Adrenal gland (tissue), 12 donors: ENCODE measurements around the gene BSN. TPM values are rescaled to one million over a fixed set of nuclear protein-coding genes. Genes with fewer than 3 reads are reported as not detected.

ENCODE experiments used
- DNase-seq, 7 donors: peaks; one replicate each; pipeline ENCODE4 v3.0.0-alpha.2; 2019 to 2020
- H3K27ac ChIP-seq, 5 donors: fragments of 200-600 bp; sonication (generic) in 4 of 5; 1 replicate in 3 of 5; 2 replicates in 2 of 5; pipeline versions ENCODE4 v1.5.1 to v1.8.0; 2016 to 2020; ENCODE audit warnings: mild to moderate bottlenecking in 1 of 5
- H3K27me3 ChIP-seq: fragments of 200-600 bp; 2 replicates; pipeline ENCODE4 v1.8.0; 2021
- H3K36me3 ChIP-seq, 2 donors: fragments of 200-600 bp; replicated peaks in 1 of 2; 1 replicate in 1 of 2; 2 replicates in 1 of 2; pipeline versions ENCODE4 v1.5.1 to v1.8.0; 2018 to 2022
- H3K4me1 ChIP-seq, 2 donors: fragments of 200-600 bp; replicated peaks in 1 of 2; 1 replicate in 1 of 2; 2 replicates in 1 of 2; pipeline versions ENCODE4 v1.5.1 to v1.8.0; 2018 to 2021
- H3K4me3 ChIP-seq, 4 donors: fragments of 200-600 bp; sonication (generic) in 3 of 4; one replicate each; pipeline ENCODE4 v1.5.1; 2016 to 2018
- H3K9me3 ChIP-seq, 3 donors: fragments of 200-600 bp; sonication (generic) in 1 of 3; replicated peaks in 1 of 3; 1 replicate in 2 of 3; 2 replicates in 1 of 3; pipeline versions ENCODE4 v1.5.1 to v1.8.0; 2016 to 2021
- POLR2A ChIP-seq, 2 donors: fragments of 450-650 bp; IDR thresholded peaks; one replicate each; pipeline ENCODE4 v1.6.1; 2017; ENCODE audit warnings: antibody characterized with exemption in 2 of 2, mild to moderate bottlenecking in 2 of 2, moderate library complexity in 1 of 2
- WGBS, 4 donors: extraction: QIAGEN DNeasy Blood & Tissue Kit in 2 of 4; methylation state at CpG; one replicate each; pipeline versions ENCODE4 v1.1.5 to v1.1.7; 2013 to 2017; 5-methylcytosine and 5-hydroxymethylcytosine counted together
- intact Hi-C, 2 donors: fragments of 100-400 bp; cut with DNase I; formaldehyde crosslinking; loops; one replicate each; pipeline versions ENCODE4 v1.14.1 to v1.15.0; 2022 to 2023
- polyA plus RNA-seq, 3 donors: library from polyadenylated mRNA; stranded (reverse); fragments of 200-250 nt in 2 of 3; fragments of 350-450 nt in 1 of 3; fragmentation: Illumina TruSeq in 1 of 3; extraction: RNeasy Lipid Tissue Mini Kit (QIAGEN cat#74804) in 1 of 3; gene quantifications; one replicate each; pipeline ENCODE4 v1.2.3, GENCODE V29; 2013 to 2014
- total RNA-seq, 9 donors: library from RNA; depleted of rRNA in 4 of 9; stranded (reverse); fragments of >200 nt in 4 of 9; fragments of 120-200 nt in 1 of 9; fragmentation: NEBNext Ultra II Directional in 1 of 9; extraction: Animal tissue kit (Norgen Biotek cat#: 25700) in 1 of 9; gene quantifications; one replicate each; pipeline versions ENCODE4 v1.1.0 to v1.2.4, GENCODE V29; 2013 to 2023
- TF ChIP-seq, protein P1 (sequence below), 6 experiments: fragments of 450-650 bp in 4 of 6; fragments of 200-600 bp in 2 of 6; sonication (generic) in 1 of 6; IDR thresholded peaks; 1 replicate in 5 of 6; 2 replicates in 1 of 6; pipeline versions ENCODE4 v1.5.1 to v1.8.0; 2016 to 2021; ENCODE audit warnings: antibody characterized with exemption in 6 of 6, mild to moderate bottlenecking in 2 of 6, moderate library complexity in 1 of 6
- donor health status: healthy with polysubstance abuse.
- donor health status: Bipolar disorder and iron deficiency.
- donor health status: DM: yes; HTN: yes; CAD: no.
- donor health status: DM: no; HTN: no; CAD: no.
- donor health status: DM: no; HTN: no; CAD: no.
- donor health status: DM: yes; HTN: yes; CAD: no.

Gene BSN
- total and polyA plus RNA-seq, 12 donors, result 0.27 to 4.6 (median 1.5) TPM

DNA sequence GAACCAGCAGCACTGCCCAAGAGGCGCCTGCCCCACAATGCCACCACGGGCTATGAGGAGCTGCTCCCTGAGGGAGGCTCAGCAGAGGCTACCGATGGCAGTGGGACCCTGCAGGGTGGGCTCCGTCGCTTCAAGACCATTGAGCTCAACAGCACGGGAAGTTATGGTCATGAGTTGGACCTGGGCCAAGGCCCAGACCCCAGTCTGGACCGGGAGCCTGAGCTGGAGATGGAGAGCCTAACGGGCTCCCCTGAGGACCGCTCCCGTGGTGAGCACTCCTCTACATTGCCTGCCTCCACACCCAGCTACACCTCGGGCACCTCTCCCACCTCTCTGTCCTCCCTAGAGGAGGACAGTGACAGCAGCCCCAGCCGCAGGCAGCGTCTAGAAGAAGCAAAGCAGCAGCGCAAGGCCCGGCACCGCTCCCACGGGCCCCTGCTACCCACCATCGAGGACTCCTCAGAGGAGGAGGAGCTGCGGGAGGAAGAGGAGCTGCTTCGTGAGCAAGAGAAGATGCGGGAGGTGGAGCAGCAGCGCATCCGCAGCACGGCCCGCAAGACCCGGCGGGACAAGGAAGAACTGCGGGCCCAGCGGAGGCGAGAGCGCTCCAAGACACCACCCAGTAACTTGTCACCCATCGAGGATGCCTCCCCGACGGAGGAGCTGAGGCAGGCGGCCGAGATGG lies 98.1 kb downstream of the BSN start:
- no peaks in the 10 kb centered on the region for H3K36me3 ChIP-seq
- intact Hi-C loops, result no loop called here
- H3K27me3 ChIP-seq, result no peaks in the 10 kb centered on the region
- H3K27ac ChIP-seq, result no peak overlapping the region
- DNase-seq, result no peak
- no peaks in the 10 kb centered on the region for H3K9me3 ChIP-seq
- 91 to 94% (median 93%) methylated on average over 21 to 36 of the region's 36 CpGs for WGBS, 4 donors
- TF ChIP-seq, protein P1, sequence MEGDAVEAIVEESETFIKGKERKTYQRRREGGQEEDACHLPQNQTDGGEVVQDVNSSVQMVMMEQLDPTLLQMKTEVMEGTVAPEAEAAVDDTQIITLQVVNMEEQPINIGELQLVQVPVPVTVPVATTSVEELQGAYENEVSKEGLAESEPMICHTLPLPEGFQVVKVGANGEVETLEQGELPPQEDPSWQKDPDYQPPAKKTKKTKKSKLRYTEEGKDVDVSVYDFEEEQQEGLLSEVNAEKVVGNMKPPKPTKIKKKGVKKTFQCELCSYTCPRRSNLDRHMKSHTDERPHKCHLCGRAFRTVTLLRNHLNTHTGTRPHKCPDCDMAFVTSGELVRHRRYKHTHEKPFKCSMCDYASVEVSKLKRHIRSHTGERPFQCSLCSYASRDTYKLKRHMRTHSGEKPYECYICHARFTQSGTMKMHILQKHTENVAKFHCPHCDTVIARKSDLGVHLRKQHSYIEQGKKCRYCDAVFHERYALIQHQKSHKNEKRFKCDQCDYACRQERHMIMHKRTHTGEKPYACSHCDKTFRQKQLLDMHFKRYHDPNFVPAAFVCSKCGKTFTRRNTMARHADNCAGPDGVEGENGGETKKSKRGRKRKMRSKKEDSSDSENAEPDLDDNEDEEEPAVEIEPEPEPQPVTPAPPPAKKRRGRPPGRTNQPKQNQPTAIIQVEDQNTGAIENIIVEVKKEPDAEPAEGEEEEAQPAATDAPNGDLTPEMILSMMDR (IDR thresholded peaks at IDR 0.05), result no peak
- TF ChIP-seq POLR2A (IDR thresholded peaks at IDR 0.05), result no peak
- no peak overlapping the region for H3K4me3 ChIP-seq
- H3K4me1 ChIP-seq, result no peaks in the 10 kb centered on the region

DNA sequence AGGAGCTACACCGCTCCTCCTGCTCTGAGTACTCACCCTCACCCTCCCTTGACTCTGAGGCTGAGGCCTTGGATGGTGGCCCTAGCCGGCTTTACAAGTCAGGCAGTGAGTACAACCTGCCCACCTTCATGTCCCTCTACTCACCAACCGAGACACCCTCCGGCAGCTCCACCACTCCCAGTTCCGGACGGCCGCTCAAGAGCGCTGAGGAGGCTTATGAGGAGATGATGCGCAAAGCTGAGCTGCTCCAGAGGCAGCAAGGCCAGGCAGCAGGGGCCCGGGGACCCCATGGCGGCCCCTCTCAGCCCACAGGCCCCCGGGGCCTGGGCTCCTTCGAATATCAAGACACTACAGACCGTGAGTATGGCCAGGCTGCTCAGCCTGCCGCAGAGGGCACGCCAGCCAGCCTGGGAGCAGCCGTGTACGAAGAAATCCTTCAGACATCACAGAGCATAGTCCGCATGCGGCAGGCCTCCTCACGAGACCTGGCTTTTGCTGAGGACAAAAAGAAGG lies 98.7 kb downstream of the BSN start:
- Histone ChIP-seq H3K36me3 (no peaks in the 10 kb centered on the region), H3K4me1 (no peaks in the 10 kb centered on the region), H3K27me3 (no peaks in the 10 kb centered on the region), H3K4me3 (no peak overlapping the region), H3K27ac (no peak overlapping the region), H3K9me3 (no peaks in the 10 kb centered on the region)
- 87 to 95% (median 89%) methylated on average over 20 to 21 of the region's 21 CpGs for WGBS, 4 donors
- intact Hi-C loops, result no loop called here
- no peak for DNase-seq
- TF ChIP-seq POLR2A (IDR thresholded peaks at IDR 0.05), result no peak
- TF ChIP-seq, protein P1 (IDR thresholded peaks at IDR 0.05), result no peak

DNA sequence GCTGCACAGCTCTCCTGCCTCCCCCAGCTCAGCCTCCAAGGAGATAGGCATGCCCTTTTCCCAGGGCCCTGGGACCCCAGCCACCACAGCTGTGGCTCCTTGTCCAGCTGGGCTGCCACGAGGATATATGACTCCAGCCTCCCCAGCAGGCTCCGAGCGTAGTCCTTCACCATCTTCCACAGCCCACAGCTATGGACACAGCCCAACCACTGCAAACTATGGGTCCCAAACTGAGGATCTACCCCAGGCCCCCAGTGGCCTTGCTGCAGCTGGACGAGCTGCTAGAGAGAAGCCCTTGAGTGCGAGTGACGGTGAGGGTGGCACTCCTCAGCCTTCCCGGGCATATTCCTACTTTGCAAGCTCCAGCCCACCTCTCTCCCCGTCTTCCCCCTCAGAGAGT lies 99.3 kb downstream of the BSN start:
- Histone ChIP-seq H3K4me1 (no peaks in the 10 kb centered on the region), H3K27ac (no peak overlapping the region), H3K36me3 (no peaks in the 10 kb centered on the region), H3K9me3 (no peaks in the 10 kb centered on the region), H3K4me3 (no peak overlapping the region), H3K27me3 (no peaks in the 10 kb centered on the region)
- DNase-seq, result no peak
- no peak for TF ChIP-seq POLR2A (IDR thresholded peaks at IDR 0.05)
- TF ChIP-seq, protein P1 (IDR thresholded peaks at IDR 0.05), result no peak
- intact Hi-C loops, result no loop called here
- 67 to 91% (median 72%) methylated on average over 3 to 8 of the region's 8 CpGs for WGBS, 4 donors

DNA sequence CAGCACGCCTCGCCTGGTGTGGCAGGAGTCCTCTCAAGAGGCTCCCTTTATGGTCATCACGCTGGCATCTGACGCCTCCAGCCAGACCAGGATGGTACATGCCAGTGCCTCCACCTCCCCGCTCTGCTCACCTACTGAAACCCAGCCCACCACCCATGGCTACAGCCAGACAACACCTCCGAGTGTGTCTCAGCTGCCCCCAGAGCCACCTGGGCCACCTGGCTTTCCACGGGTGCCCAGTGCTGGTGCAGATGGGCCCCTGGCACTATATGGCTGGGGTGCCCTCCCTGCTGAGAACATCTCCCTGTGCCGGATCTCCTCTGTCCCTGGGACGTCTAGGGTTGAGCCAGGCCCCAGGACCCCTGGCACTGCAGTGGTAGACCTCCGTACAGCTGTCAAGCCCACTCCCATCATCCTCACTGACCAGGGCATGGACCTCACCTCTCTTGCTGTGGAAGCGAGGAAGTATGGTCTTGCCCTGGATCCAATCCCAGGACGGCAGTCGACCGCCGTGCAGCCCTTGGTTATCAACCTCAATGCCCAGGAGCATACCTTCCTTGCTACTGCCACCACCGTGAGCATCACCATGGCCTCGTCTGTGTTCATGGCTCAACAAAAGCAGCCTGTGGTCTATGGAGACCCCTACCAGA lies 100.0 kb downstream of the BSN start:
- Histone ChIP-seq H3K36me3 (no peaks in the 10 kb centered on the region), H3K4me1 (no peaks in the 10 kb centered on the region), H3K27ac (no peak overlapping the region), H3K4me3 (no peak overlapping the region), H3K27me3 (no peaks in the 10 kb centered on the region), H3K9me3 (no peaks in the 10 kb centered on the region)
- no peak for TF ChIP-seq POLR2A (IDR thresholded peaks at IDR 0.05)
- TF ChIP-seq, protein P1 (IDR thresholded peaks at IDR 0.05), result no peak
- WGBS, 4 donors, result 93 to 95% (median 94%) methylated on average over 8 to 17 of the region's 17 CpGs
- DNase-seq, result no peak
- intact Hi-C loops, result no loop called here
